GM21737 (cell line): ENCODE results near the gene LY6G5C.

Source experiments
- ATAC-seq: cut with Tn5 transposase; IDR thresholded peaks from one replicate; pipeline ENCODE4 v1.9.1; 2021; ENCODE audit warnings: mild to moderate bottlenecking, moderate library complexity; ENCODE audit not compliant: unreplicated experiment

LY6G5C gene

DNA sequence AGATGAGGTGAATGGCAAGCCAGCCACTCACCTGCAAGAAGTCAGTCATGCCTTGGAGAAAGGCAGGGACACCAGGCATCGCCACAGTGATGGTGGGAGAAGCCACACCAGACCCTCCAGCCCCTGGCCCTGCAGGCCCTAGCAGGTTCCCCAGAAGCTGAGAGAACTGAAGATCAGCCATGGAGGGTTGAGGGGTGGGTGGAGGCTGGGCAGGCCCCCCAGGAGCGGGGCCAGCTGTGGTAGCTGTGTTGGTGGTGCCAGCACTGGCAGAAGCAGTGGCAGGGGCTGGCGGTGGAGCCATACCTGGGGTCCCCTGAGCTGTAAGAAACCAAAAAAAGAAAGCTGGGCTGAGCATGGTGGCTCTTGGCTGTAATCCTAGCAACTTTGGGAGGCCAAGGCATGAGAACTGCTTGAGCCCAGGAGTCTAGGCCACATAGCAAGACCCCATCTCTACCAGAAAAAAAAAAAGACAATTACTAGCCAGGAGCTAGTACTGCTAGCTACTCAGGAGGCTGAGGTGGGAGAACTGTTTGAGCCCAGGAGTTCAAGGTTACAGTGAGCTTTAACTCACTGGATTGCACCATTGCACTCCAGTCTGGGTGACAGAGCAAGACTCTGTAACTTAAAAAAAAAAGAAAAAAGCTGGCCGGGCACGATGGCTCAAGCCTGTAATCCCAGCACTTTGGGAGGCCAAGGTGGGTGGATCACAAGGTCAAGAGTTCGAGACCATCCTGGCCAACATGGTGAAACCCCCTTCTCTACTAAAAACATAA, 37.9 kb downstream of the LY6G5C start:
- ATAC-seq, result no peak

DNA sequence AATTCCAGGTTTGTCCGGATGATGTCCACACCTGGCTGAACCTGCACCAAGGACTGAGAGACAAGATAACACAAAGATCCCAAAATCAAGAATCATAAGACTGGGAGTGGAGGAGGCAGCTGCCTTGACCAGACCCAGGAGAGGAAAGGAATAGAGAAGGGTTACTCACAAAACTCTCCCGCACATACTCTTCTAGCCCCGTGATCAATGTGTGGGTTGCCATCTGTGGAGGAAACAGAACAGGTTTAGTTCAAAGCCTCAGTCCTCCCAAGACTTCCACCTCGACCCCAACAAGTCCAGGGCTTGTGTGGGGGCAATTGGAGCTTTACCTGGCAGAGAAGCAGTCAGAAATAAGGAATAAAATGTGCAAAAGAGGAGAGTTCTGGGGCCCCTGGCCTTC, 39.5 kb downstream of the LY6G5C start:
- ATAC-seq, result no peak

DNA sequence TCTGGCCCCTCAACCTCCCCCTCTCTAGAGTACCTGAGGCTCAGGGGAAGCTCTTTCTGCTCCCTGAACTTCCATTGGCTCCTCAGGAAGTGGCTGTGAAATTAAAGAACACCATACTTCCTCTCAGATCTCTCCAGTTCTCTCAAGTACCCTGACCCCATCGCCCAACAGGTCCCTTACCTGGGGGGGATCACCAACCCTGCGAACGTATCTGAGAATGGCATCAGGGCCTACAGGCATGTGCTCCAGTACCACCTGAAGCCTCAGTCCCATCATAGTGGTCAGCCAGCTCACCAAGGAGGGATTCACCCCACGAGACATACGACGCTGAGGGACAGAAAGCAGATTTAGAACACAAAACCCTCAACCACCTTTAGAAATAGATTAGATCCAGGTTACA, 40.3 kb downstream of the LY6G5C start:
- ATAC-seq, result no peak

DNA sequence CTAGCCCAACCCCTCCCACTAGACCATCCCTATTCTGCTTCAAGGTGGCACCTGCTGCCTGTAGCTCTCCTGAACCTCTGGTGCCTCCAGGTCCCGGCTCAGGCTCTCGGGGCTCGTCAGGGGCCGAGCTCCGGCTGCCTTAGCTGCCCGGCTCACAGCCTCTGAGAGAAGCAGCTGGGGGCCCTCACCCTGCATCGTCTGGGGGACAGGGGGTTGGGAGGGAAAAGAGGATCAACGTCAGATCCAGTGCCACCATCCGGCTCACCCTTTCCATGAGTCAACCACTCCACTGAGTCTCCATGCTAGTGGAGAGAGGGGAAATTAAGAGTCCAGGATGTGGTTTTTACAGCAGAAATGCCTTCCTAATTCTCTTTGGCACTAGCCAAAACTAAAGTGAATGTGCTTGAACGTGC, 41.4 kb downstream of the LY6G5C start:
- ATAC-seq, result no peak

DNA sequence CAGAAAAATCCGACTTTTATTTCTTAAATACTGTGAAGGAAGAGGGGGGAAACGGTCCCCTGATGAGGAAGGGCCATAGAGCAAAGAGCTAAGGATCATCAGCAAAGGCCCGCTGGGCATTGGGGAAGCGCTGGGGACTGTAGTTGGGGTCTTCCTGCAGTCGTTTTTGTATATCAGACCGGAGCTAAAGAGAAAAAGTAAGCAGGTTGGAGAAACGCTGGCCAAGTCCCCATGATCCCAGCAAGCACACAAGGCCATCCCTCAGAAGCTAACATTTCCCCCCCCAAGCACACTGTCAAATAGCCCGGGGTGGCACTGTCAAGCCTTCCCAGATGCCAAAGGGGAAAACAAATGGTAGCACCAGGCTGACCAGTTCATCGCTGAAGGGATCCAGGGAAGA, 41.8 kb downstream of the LY6G5C start:
- ATAC-seq, result no peak

DNA sequence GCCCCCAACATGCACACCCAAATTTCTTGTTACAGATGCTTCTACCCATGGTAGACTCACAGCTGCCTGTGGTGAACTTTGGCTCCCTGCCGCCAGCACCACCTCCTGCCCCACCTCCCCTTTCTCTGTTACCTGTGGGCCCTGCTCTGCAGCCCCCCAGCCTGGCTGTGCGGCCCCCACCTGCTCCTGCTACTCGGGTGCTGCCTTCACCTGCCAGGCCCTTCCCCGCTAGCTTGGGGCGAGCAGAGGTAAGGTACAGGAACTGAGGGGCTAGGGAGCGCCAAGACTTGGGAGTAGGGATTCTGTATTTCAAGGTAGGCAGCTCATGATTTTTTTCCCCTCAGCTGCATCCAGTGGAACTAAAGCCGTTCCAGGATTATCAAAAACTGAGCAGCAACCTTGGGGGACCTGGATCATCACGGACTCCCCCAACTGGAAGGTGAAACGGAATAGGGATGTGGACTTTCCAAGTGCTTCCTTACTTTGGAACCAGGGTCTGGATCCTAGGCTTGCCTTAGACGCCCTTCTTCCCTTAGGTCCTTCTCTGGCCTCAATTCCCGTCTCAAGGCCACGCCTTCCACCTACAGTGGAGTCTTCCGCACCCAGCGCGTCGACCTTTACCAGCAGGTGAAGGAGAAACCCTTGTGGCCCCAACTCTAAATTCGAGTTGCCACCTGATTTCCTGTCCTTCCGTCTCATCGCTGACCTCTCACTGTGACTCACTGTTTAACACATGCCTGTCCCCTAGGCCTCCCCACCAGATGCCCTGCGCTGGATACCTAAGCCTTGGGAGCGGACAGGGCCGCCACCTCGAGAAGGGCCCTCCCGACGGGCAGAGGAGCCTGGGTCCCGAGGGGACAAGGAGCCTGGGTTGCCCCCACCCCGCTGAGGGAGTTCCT, 43.9 kb downstream of the LY6G5C start:
- ATAC-seq, result no peak

DNA sequence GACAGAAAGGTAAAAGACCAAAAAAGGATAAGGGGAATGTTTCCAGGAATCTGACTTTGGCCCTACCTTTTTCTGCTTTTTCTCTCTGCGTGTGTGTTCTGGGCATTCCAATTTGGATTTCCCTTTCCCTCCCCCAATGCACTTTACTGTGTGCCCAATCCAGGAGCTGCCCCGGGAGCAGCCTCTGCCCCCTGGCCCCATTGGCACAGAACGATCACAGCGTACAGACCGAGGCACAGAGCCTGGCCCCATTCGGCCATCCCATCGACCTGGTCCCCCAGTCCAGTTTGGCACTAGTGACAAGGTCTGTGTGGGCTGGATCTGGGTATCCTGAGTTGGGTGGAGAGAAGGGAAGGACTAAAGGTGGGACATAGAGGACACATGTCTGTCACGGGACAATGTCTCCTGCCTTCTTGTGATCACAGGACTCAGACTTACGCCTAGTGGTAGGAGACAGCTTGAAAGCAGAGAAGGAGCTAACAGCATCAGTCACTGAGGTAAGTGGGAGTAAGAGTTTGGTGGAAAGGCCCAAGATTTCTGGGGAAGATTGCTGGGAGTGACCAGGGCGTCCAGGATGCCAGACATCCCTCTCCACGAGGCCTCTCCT, 45.8 kb downstream of the LY6G5C start:
- no peak for ATAC-seq

DNA sequence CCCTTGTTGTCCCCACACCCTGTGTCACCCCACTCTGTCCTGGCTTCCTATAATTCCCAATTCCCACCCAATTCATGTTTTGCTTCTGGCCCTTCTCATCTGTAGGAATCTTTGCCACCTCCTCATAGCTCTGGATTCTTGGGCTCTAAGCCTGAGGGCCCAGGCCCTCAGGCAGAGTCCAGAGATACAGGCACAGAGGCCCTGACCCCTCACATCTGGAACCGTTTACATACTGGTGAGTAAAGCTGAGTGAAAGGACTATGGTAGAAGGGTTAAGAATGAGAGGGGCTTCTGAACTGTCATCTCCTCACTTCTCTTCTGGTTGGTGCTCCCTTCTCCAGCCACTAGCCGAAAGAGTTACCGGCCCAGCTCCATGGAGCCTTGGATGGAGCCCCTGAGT, 46.7 kb downstream of the LY6G5C start:
- no peak for ATAC-seq

DNA sequence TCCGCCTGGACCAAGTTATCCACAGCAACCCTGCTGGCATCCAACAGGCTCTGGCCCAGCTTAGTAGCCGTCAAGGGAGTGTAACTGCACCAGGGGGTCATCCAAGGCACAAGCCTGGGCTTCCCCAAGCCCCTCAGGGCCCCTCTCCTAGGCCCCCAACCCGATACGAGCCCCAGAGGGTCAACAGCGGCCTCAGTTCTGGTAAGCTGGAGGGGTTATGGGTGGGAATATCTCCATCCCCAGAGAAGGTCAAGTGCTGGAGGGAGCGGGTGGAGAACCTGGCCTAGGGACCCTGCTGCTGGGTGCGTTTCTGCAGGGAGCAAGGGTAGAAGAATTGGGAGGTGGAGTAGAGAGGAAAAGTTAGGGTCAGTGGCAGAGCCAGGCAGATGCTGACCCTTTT, 47.4 kb downstream of the LY6G5C start:
- no peak for ATAC-seq

DNA sequence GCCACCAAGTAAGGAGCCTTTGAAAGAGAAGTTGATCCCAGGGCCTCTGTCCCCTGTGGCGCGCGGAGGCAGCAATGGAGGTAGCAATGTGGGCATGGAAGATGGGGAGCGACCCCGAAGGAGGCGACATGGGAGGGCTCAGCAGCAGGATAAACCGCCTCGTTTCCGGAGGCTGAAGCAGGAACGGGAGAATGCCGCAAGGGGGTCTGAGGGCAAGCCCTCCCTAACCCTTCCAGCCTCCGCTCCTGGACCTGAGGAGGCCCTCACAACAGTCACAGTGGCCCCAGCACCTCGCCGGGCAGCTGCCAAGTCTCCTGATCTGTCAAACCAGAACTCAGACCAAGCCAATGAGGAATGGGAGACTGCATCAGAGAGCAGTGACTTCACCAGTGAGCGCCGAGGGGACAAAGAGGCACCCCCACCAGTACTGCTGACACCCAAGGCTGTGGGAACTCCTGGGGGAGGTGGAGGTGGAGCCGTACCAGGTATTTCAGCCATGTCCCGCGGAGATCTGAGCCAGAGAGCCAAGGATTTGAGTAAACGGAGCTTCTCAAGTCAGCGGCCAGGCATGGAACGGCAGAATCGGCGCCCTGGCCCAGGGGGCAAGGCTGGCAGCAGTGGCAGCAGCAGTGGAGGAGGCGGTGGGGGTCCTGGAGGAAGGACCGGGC, 48.5 kb downstream of the LY6G5C start:
- ATAC-seq, result no peak

DNA sequence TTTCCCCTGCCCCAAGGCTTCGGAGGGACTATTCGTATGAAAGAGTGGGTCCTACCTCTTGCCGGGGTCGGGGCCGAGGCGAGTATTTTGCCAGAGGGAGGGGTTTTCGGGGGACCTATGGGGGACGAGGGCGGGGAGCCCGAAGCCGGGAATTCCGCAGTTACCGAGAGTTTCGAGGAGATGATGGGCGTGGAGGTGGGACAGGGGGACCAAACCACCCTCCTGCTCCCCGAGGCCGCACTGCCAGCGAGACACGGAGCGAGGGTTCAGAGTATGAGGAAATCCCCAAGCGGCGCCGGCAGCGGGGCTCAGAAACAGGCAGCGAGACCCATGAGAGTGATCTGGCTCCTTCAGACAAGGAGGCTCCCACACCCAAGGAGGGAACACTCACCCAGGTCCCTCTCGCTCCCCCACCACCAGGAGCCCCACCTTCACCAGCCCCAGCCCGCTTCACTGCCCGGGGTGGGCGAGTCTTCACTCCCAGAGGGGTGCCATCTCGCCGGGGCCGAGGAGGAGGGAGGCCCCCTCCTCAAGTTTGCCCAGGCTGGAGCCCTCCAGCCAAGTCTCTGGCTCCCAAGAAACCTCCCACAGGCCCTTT, 49.1 kb downstream of the LY6G5C start:
- ATAC-seq, result no peak

DNA sequence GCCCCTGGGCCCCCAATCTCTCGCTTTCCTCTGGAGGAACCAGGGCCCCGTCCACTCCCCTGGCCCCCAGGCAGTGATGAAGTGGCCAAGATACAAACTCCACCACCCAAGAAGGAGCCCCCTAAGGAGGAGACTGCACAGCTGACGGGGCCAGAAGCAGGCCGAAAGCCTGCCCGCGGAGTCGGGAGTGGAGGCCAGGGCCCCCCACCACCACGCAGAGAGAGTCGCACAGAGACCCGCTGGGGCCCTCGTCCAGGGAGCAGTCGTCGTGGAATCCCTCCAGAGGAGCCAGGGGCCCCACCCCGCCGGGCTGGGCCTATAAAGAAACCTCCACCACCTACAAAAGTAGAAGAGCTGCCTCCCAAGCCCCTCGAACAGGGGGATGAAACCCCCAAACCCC, 49.7 kb downstream of the LY6G5C start:
- ATAC-seq, result no peak

DNA sequence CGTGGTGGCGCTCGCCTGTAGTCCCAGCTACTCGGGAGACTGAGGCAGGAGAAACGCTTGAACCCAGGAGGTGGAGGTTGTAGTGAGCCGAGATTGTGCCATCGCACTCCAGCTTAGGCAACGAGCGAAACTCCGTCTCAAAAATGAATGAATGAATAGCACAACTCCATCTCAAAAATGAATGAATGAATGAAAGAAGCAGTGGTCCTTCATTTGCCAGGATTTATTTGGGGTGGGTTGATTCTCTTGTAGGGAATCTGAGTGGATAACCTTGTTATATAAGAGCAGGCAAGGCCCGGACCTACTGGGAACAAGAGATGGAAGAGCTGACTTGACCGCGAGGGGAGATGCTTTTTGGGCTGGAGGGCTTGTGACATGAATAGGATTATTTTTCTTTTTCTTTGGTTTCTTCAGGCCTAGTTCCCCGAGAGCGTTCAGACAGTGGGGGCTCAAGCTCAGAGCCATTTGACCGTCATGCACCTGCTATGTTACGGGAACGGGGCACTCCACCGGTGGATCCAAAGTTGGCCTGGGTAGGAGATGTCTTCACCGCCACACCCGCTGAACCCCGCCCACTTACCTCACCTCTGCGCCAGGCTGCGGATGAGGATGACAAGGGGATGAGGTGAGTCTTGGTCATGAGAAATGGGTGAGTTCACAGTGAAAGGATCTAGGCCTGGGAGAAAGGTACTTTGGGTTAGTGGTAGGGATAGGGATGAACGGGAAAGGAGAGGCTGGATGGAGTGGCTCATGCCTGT, 50.5 kb downstream of the LY6G5C start:
- ATAC-seq, result no peak

DNA sequence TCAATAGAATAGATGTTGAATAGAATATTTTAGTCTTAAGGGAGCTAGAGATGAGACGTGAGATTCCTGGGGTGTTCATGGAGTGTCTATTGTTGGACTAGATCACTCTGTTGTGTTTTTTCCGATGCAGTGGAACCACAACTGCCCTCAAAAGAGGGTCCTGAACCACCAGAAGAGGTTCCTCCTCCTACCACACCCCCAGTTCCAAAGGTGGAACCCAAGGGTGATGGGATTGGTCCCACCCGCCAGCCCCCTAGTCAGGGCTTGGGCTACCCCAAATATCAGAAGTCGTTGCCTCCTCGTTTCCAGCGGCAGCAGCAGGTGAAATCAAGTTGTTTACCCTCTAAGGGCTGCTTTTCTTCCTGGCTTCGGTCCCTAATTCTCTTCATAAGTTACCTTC, 51.9 kb downstream of the LY6G5C start:
- no peak for ATAC-seq

DNA sequence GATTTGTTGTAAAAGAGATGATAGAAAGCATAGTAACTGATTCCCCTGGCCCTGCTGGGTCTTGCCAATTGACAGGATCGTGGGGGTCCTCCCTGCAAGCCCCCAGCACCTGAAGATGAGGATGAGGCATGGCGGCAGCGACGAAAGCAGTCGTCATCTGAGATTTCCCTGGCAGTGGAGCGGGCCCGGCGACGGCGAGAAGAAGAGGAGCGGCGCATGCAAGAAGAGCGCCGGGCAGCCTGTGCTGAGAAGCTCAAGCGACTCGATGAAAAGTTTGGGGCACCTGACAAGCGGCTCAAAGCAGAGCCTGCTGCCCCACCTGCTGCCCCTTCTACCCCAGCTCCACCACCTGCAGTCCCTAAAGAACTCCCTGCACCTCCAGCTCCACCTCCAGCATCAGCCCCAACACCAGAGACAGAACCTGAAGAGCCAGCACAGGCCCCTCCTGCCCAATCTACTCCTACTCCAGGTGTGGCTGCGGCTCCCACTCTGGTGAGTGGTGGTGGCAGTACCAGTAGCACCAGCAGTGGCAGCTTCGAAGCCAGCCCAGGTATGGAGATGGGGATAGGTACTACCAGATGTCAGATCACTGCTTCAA, 53.1 kb downstream of the LY6G5C start:
- ATAC-seq, result no peak

DNA sequence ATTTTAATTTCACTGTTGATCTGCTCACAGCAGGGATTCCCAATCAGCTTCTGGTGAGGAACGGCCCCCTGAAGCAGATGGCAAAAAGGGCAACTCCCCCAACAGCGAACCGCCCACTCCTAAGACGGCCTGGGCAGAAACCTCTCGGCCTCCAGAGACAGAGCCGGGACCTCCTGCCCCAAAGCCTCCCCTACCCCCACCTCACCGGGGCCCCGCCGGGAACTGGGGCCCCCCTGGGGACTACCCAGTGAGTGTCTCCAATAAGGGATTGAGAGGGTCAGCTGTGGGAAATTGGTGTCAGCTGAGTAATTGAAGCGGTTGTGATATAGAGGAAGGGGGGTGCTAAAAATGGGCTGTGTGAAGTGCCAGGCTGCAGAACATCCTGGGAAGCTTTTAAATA, 53.9 kb downstream of the LY6G5C start:
- ATAC-seq, result no peak
